Natural killer cell (primary cell): ENCODE results near the gene KRT81. TPM values are rescaled to one million over a fixed set of nuclear protein-coding genes. Genes with fewer than 3 reads are reported as not detected.

Source experiments
- ATAC-seq, 3 donors: fragments of 150-1000 bp in 2 of 3; fragments of 200-7000 bp in 1 of 3; cut with Tn5 transposase; 1 replicate in 1 of 3; 2 replicates in 2 of 3; pipeline ENCODE4 v1.10.0; 2021; ENCODE audit warnings: mild to moderate bottlenecking in 2 of 3, moderate library complexity in 2 of 3
- DNase-seq, 2 donors: peaks; one replicate each; pipeline versions ENCODE4 v3.0.0 to v3.0.0-alpha.2; 2013 to 2021; ENCODE audit warnings: mixed read lengths in 1 of 2
- H3K27ac ChIP-seq: one replicate; pipeline ENCODE4 v1.5.1; 2013; ENCODE audit warnings: mild to moderate bottlenecking, low read length
- H3K27me3 ChIP-seq: one replicate; pipeline ENCODE4 v1.6.1; 2013; ENCODE audit warnings: low read length; ENCODE audit not compliant: control insufficient read depth, insufficient read depth
- H3K36me3 ChIP-seq: one replicate; pipeline ENCODE4 v1.6.1; 2013; ENCODE audit warnings: low read length; ENCODE audit not compliant: control insufficient read depth, insufficient read depth
- H3K4me1 ChIP-seq: one replicate; pipeline ENCODE4 v1.6.1; 2013; ENCODE audit warnings: low read length; ENCODE audit not compliant: control insufficient read depth, insufficient read depth
- H3K4me3 ChIP-seq: one replicate; pipeline ENCODE4 v1.5.1; 2013; ENCODE audit warnings: low read length
- H3K9me3 ChIP-seq: one replicate; pipeline ENCODE4 v1.6.1; 2013; ENCODE audit warnings: low read length; ENCODE audit not compliant: control insufficient read depth, insufficient read depth
- H3K27ac Mint-ChIP-seq, 2 donors: one replicate each; pipeline ENCODE4 v1.8.0; 2022; ENCODE audit warnings: mild to moderate bottlenecking in 2 of 2, mixed read lengths in 2 of 2, moderate library complexity in 1 of 2
- H3K27me3 Mint-ChIP-seq, 2 donors: one replicate each; pipeline ENCODE4 v1.8.0; 2022; ENCODE audit warnings: low read depth in 2 of 2, mixed read lengths in 2 of 2
- H3K36me3 Mint-ChIP-seq: one replicate; pipeline ENCODE4 v1.8.0; 2022; ENCODE audit warnings: mixed read lengths
- H3K4me1 Mint-ChIP-seq, 2 donors: one replicate each; pipeline ENCODE4 v1.8.0; 2022; ENCODE audit warnings: mixed read lengths in 2 of 2
- H3K4me3 Mint-ChIP-seq: one replicate; pipeline ENCODE4 v1.8.0; 2022; ENCODE audit warnings: mild to moderate bottlenecking, moderate library complexity, mixed read lengths
- H3K9me3 Mint-ChIP-seq, 2 donors: one replicate each; pipeline ENCODE4 v1.8.0; 2022; ENCODE audit warnings: mixed read lengths in 2 of 2
- WGBS: methylation state at CpG from one replicate; pipeline ENCODE4 v1.1.7; 2013; ENCODE audit warnings: missing lambda C conversion rate; ENCODE audit not compliant: insufficient coverage; 5-methylcytosine and 5-hydroxymethylcytosine counted together
- intact Hi-C: fragments of 100-400 bp; cut with micrococcal nuclease; formaldehyde crosslinking; loops from one replicate; pipeline ENCODE4 v1.14.2; 2022
- total RNA-seq, 4 donors: library from RNA; stranded (reverse); fragments of 120-200 nt in 1 of 4; gene quantifications; one replicate each; pipeline versions ENCODE4 v1.2.3 to v1.2.4, GENCODE V29; 2013 to 2022
- TF ChIP-seq, protein P1 (sequence below): fragments of 200-600 bp; IDR thresholded peaks from one replicate; pipeline ENCODE4 v1.8.0; 2022; ENCODE audit warnings: antibody characterized with exemption

The KRT81 gene
- total RNA-seq, 3 donors from 2014 or later (not counting 1 experiment from before 2014, with no cell fraction given) = 0.28 to 1.4 (median 1.3) TPM

DNA sequence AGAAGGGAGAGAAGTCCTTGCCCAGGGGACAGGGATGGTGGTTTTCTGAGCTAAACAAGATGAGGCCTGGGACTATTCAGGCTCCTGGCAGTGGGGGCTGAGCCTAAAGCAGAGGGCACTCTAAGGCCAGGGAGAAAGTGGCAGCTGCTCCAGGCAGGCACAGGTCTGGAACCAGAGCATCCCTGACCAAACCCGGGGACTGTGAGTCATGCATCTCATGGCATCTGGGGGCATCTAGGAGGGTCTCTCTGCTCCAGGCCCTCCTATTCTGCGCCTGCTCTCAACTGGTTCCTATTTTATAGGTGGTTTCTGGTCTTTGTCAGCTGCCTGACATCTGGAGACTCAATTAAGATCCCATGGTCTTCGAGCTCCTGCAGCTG, 46.7 kb downstream of the KRT81 start:
- Mint-ChIP-seq H3K9me3 (no peaks in the 10 kb centered on the region), H3K36me3 (no peaks in the 10 kb centered on the region), H3K4me1 (peaks cover 12 to 15% of the 10 kb centered on the region in 2 donors), H3K27me3 (peaks cover 14 to 18% of the 10 kb centered on the region in 2 donors), H3K4me3 (no peak overlapping the region), H3K27ac (peak overlapping the region; percentile 78 to 96)
- peak overlapping the region; percentile 27 for H3K27ac ChIP-seq
- no peaks in the 10 kb centered on the region for H3K36me3 ChIP-seq
- TF ChIP-seq, protein P1, sequence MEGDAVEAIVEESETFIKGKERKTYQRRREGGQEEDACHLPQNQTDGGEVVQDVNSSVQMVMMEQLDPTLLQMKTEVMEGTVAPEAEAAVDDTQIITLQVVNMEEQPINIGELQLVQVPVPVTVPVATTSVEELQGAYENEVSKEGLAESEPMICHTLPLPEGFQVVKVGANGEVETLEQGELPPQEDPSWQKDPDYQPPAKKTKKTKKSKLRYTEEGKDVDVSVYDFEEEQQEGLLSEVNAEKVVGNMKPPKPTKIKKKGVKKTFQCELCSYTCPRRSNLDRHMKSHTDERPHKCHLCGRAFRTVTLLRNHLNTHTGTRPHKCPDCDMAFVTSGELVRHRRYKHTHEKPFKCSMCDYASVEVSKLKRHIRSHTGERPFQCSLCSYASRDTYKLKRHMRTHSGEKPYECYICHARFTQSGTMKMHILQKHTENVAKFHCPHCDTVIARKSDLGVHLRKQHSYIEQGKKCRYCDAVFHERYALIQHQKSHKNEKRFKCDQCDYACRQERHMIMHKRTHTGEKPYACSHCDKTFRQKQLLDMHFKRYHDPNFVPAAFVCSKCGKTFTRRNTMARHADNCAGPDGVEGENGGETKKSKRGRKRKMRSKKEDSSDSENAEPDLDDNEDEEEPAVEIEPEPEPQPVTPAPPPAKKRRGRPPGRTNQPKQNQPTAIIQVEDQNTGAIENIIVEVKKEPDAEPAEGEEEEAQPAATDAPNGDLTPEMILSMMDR = no peak
- DNase-seq (no peak), ATAC-seq (peak in 1 of 3 donors; percentile 4)
- intact Hi-C loops = no loop called here
- H3K4me1 ChIP-seq = peaks cover 17% of the 10 kb centered on the region
- WGBS = 57% methylated on average over 2 of the region's 3 CpGs
- no peaks in the 10 kb centered on the region for H3K9me3 ChIP-seq
- H3K4me3 ChIP-seq = no peak overlapping the region
- peaks cover 3% of the 10 kb centered on the region for H3K27me3 ChIP-seq

DNA sequence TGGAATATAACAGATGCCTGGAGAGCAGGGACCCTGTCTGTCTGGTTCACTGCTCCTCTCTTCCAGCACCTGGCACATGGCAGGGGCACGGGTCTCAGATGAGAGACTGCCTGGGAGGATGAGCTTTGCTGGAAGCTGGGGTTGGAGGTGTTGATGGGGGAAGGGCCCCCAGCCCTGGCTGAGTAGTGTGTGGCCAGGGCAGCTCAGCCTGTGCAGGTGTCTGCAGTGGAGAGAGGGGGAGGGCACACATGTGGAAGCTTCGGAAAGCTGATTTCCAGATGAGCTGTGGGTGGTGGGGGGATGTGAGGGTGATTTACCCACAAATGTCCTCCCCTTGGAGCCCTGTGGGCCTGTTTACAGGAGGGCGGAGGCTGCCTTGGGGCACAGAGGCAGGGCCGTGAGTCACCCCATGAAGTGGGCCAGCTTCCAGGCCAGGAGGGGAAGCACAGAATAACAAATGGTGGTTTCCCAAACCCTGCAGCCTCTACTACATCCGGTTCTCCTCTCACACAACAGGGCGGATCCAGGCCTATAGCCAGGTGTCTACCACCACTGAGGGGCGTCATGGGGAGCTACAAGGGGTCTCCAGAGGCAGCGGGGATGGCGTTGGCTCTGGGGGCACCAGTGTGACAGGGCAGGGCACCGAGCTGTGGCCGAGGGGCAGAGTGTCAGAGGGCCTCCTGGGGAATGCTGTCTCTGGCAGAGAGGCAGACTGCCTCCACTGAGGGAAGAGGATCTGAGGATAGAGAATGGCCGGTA, 47.3 kb downstream of the KRT81 start:
- H3K4me3 Mint-ChIP-seq = no peak overlapping the region
- H3K4me1 ChIP-seq = peaks cover 17% of the 10 kb centered on the region
- peak overlapping the region; percentile 27 for H3K27ac ChIP-seq
- H3K36me3 Mint-ChIP-seq = no peaks in the 10 kb centered on the region
- no peak overlapping the region for H3K4me3 ChIP-seq
- TF ChIP-seq, protein P1 = no peak
- H3K27me3 ChIP-seq = no peaks in the 10 kb centered on the region
- WGBS = 20% methylated on average over 12 of the region's 12 CpGs
- H3K36me3 ChIP-seq = no peaks in the 10 kb centered on the region
- H3K27ac Mint-ChIP-seq = peak overlapping the region; percentile 78 to 96
- no peaks in the 10 kb centered on the region for H3K9me3 Mint-ChIP-seq
- DNase-seq (peak; percentile 38 to 75), ATAC-seq (peak; percentile 73 to 97 (median 95))
- H3K9me3 ChIP-seq = no peaks in the 10 kb centered on the region
- H3K4me1 Mint-ChIP-seq = peaks cover 12 to 13% of the 10 kb centered on the region in 2 donors
- intact Hi-C loops = no loop called here
- peaks cover 9 to 15% of the 10 kb centered on the region in 2 donors for H3K27me3 Mint-ChIP-seq

DNA sequence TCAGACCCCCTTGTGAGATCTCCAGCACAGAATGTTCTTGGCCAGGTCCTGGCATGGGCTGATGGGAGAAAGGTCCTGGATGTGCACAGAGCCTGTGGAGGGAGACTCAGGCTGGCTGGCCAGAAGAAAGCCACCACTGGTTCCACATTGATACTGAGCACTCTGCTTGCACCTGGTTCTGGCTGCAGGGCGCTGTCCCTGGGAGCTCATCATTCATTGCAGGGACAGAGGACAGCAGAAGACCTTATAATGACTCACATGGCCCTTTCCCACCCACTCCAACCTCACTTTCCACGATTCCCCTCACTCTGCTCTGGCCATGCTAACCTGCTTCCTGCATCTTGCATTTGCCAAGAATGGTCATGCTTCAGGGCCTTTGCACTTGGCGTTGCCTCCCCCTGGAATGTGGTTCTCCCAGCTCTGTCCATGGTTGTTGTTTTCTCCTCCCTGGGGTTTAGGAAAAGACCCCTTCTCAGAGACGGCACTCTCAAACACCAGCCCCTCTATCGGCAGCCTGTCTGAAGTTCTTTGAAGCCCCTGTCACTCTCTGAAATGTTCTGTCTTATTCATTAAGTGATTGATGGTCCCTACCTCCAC, 48.0 kb downstream of the KRT81 start:
- intact Hi-C loops = no loop called here
- Histone ChIP-seq H3K27me3 (no peaks in the 10 kb centered on the region), H3K9me3 (no peaks in the 10 kb centered on the region), H3K27ac (no peak overlapping the region), H3K4me3 (no peak overlapping the region), H3K36me3 (no peaks in the 10 kb centered on the region), H3K4me1 (peaks cover 17% of the 10 kb centered on the region)
- no peaks in the 10 kb centered on the region for H3K36me3 Mint-ChIP-seq
- no peak for DNase-seq
- no peak overlapping the region for H3K4me3 Mint-ChIP-seq
- no peak for ATAC-seq
- peak overlapping the region; percentile 78 to 96 for H3K27ac Mint-ChIP-seq
- no peaks in the 10 kb centered on the region for H3K9me3 Mint-ChIP-seq
- H3K27me3 Mint-ChIP-seq = peaks cover 9 to 13% of the 10 kb centered on the region in 2 donors
- H3K4me1 Mint-ChIP-seq = peaks cover 12 to 13% of the 10 kb centered on the region in 2 donors
- WGBS = 78% methylated on average over 5 of the region's 5 CpGs
- TF ChIP-seq, protein P1 = no peak
